Keratinocyte (primary cell): Measurements from ENCODE around the gene HBA1. TPM values are rescaled to one million over a fixed set of nuclear protein-coding genes. Genes with fewer than 3 reads are reported as not detected.

Source experiments
- DNase-seq: peaks from one replicate; pipeline ENCODE4 v3.0.0-alpha.2; 2011; ENCODE audit warnings: low read depth, missing footprints, low spot score
- FAIRE-seq: peaks from 2 replicates; lab custom pipeline; 2011; peaks lifted over from hg19 to GRCh38; lab: Jason Lieb, UNC
- H2AFZ ChIP-seq: 2 replicates; pipeline ENCODE4 v1.6.0; 2012; ENCODE audit warnings: low read length, control low read depth, inconsistent platforms; ENCODE audit not compliant: control insufficient read depth
- H3K27ac ChIP-seq: 2 replicates; pipeline ENCODE4 v1.5.1; 2011; ENCODE audit warnings: low read length; ENCODE audit not compliant: control insufficient read depth, insufficient read depth
- H3K27me3 ChIP-seq: 3 replicates; pipeline ENCODE4 v1.6.0; 2011; ENCODE audit warnings: low read length; ENCODE audit not compliant: control insufficient read depth, insufficient read depth; ENCODE audit errors: extremely low read depth
- H3K36me3 ChIP-seq, 2 experiments: 2 replicates in 1 of 2; 3 replicates in 1 of 2; pipeline ENCODE4 v1.5.1; 2011; ENCODE audit warnings: low read length in 2 of 2, mild to moderate bottlenecking in 1 of 2; ENCODE audit not compliant: control insufficient read depth in 2 of 2, insufficient read depth in 2 of 2; ENCODE audit errors: extremely low read depth in 1 of 2
- H3K4me1 ChIP-seq: 3 replicates; pipeline ENCODE4 v1.5.1; 2011; ENCODE audit warnings: low read length; ENCODE audit not compliant: control insufficient read depth, insufficient read depth; ENCODE audit errors: extremely low read depth
- H3K4me2 ChIP-seq: 3 replicates; pipeline ENCODE4 v1.6.0; 2011; ENCODE audit warnings: low read depth, low read length; ENCODE audit not compliant: control insufficient read depth, insufficient read depth; ENCODE audit errors: extremely low read depth
- H3K4me3 ChIP-seq, 3 experiments: fragments of 200-600 bp in 1 of 3; sonication (generic) in 1 of 3; 2 replicates in 2 of 3; 3 replicates in 1 of 3; pipeline ENCODE4 v1.5.1; 2011 to 2016; ENCODE audit warnings: low read length in 3 of 3, mild to moderate bottlenecking in 3 of 3, control low read depth in 2 of 3, inconsistent platforms in 1 of 3, low read depth in 1 of 3, mixed read lengths in 1 of 3, mixed run types in 1 of 3, moderate library complexity in 1 of 3; ENCODE audit not compliant: control insufficient read depth in 2 of 3, insufficient read depth in 2 of 3; ENCODE audit errors: extremely low read depth in 1 of 3
- H3K79me2 ChIP-seq: 2 replicates; pipeline ENCODE4 v1.6.0; 2012; ENCODE audit warnings: low read length; ENCODE audit not compliant: control insufficient read depth, insufficient read depth
- H3K9ac ChIP-seq: 3 replicates; pipeline ENCODE4 v1.6.0; 2011; ENCODE audit warnings: low read length; ENCODE audit not compliant: control insufficient read depth, insufficient read depth; ENCODE audit errors: extremely low read depth
- H3K9me1 ChIP-seq: 3 replicates; pipeline ENCODE4 v1.6.0; 2011; ENCODE audit warnings: low read length; ENCODE audit not compliant: control insufficient read depth, insufficient read depth; ENCODE audit errors: extremely low read depth
- H3K9me3 ChIP-seq: 2 replicates; pipeline ENCODE4 v1.5.1; 2012; ENCODE audit warnings: low read depth, low read length; ENCODE audit not compliant: control insufficient read depth
- H4K20me1 ChIP-seq: 3 replicates; pipeline ENCODE4 v1.6.0; 2011; ENCODE audit warnings: low read length; ENCODE audit not compliant: control insufficient read depth, insufficient read depth; ENCODE audit errors: extremely low read depth
- EZH2 ChIP-seq: IDR thresholded peaks from one replicate; pipeline ENCODE4 v1.6.1; 2012; ENCODE audit warnings: inconsistent platforms, mild to moderate bottlenecking, low read length, moderate library complexity
- dilution Hi-C: fragments of 300-500 bp; cut with MboI; formaldehyde crosslinking; loops from one replicate; pipeline ENCODE4 v1.7.0; 2020; ENCODE audit warnings: low sequenced_read_pairs; ENCODE audit not compliant: extremely low pct_ligation_motif_present
- polyA plus RNA-seq, 5 experiments: library from polyadenylated mRNA; depleted of rRNA in 3 of 5; stranded (reverse) in 3 of 5; stranded (forward) in 1 of 5; unstranded in 1 of 5; fragments of >200 nt; gene quantifications; 1 replicate in 1 of 5; 2 replicates in 3 of 5; 3 replicates in 1 of 5; pipeline versions ENCODE4 v1.2.1 to v1.2.3, GENCODE V29; 2011 to 2012; ENCODE audit warnings: missing spikeins in 2 of 5, low read depth in 1 of 5, low replicate concordance in 1 of 5
- TF ChIP-seq, protein P1 (sequence below), 3 experiments: IDR thresholded peaks in 1 of 3; conservative IDR thresholded peaks in 1 of 3; optimal IDR thresholded peaks in 1 of 3; 2 replicates in 2 of 3; 3 replicates in 1 of 3; pipeline versions ENCODE3 to v1.5.1; 2011; ENCODE audit warnings: low read length in 3 of 3, mild to moderate bottlenecking in 3 of 3, moderate library complexity in 2 of 3, control low read depth in 1 of 3, inconsistent platforms in 1 of 3; ENCODE audit not compliant: insufficient read depth in 2 of 3; ENCODE audit errors: extremely low read depth in 1 of 3

The HBA1 gene
- polyA plus RNA-seq, 1 donor (not counting 4 experiments of a cell fraction or from before 2014, with no cell fraction given), result 0.24 TPM

- no peak overlapping the region for H3K4me2 ChIP-seq
- H3K27ac ChIP-seq, result no peak overlapping the region
- H3K4me3 ChIP-seq, result no peak overlapping the region
- no peaks in the 10 kb centered on the region for H3K9me3 ChIP-seq
- no peak overlapping the region for H3K9ac ChIP-seq
- H3K4me1 ChIP-seq, result no peaks in the 10 kb centered on the region
- no peak for TF ChIP-seq EZH2
- TF ChIP-seq, protein P1, sequence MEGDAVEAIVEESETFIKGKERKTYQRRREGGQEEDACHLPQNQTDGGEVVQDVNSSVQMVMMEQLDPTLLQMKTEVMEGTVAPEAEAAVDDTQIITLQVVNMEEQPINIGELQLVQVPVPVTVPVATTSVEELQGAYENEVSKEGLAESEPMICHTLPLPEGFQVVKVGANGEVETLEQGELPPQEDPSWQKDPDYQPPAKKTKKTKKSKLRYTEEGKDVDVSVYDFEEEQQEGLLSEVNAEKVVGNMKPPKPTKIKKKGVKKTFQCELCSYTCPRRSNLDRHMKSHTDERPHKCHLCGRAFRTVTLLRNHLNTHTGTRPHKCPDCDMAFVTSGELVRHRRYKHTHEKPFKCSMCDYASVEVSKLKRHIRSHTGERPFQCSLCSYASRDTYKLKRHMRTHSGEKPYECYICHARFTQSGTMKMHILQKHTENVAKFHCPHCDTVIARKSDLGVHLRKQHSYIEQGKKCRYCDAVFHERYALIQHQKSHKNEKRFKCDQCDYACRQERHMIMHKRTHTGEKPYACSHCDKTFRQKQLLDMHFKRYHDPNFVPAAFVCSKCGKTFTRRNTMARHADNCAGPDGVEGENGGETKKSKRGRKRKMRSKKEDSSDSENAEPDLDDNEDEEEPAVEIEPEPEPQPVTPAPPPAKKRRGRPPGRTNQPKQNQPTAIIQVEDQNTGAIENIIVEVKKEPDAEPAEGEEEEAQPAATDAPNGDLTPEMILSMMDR (optimal IDR thresholded peaks at IDR 0.05 in 1 of 3, IDR thresholded peaks at IDR 0.05 in 1 of 3, conservative IDR thresholded peaks at IDR 0.05 in 1 of 3; ENCODE audit: extremely low read depth in 1 of 3, insufficient read depth in 2 of 3, low read length in 3 of 3), result no peak
- no peaks in the 10 kb centered on the region for H3K9me1 ChIP-seq
- FAIRE-seq (no peak), DNase-seq (no peak)
- H3K27me3 ChIP-seq, result no peaks in the 10 kb centered on the region
- dilution Hi-C loops, result no loop called here
- H3K79me2 ChIP-seq, result peaks cover 2% of the 10 kb centered on the region
- no peak overlapping the region for H2AFZ ChIP-seq
- H4K20me1 ChIP-seq, result peaks cover 9% of the 10 kb centered on the region
- peaks cover 37 to 41% of the 10 kb centered on the region in 2 experiments for H3K36me3 ChIP-seq
Measured at GRCh38 chr16:192686-193085, 16.2 kb downstream of the HBA1 start.

DNA sequence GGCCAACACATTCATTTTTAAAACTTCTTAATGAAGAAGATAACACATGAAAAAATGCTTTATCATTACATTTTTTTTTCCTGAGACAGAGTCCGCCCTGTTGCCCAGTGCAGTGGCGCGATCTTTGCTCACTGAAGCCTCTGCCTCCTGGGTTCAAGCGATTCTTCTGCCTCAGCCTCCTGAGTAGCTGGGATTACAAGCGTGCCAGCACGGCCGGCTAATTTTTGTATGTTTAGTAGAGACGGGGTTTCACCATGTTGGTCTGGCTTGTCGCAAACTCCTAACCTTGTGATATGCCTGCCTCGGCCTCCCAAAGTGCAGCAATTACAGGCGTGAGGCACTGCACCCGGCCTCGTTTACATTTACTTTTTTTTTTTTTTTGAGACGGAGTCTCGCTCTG lies 17.0 kb downstream of the HBA1 start:
- DNase-seq, result no peak
- Histone ChIP-seq H3K36me3 (peaks cover 38 to 41% of the 10 kb centered on the region in 2 experiments), H4K20me1 (peaks cover 9% of the 10 kb centered on the region), H3K4me3 (no peak overlapping the region), H3K9me1 (no peaks in the 10 kb centered on the region), H3K9ac (no peak overlapping the region), H3K27me3 (no peaks in the 10 kb centered on the region), H3K9me3 (no peaks in the 10 kb centered on the region), H3K79me2 (peaks cover 3% of the 10 kb centered on the region), H3K4me2 (no peak overlapping the region), H3K4me1 (no peaks in the 10 kb centered on the region), H3K27ac (no peak overlapping the region), H2AFZ (no peak overlapping the region)
- FAIRE-seq, result no peak
- TF ChIP-seq, protein P1 (optimal IDR thresholded peaks at IDR 0.05 in 1 of 3, IDR thresholded peaks at IDR 0.05 in 1 of 3, conservative IDR thresholded peaks at IDR 0.05 in 1 of 3; ENCODE audit: extremely low read depth in 1 of 3, insufficient read depth in 2 of 3, low read length in 3 of 3), result no peak
- no peak for TF ChIP-seq EZH2
- dilution Hi-C loops, result no loop called here
